Measurements from ENCODE around the gene CYB5B. TPM values are rescaled to one million over a fixed set of nuclear protein-coding genes. Genes with fewer than 3 reads are reported as not detected.

CYB5B gene
- polyA plus RNA-seq, 1 donor, result 85.7 TPM

DNA sequence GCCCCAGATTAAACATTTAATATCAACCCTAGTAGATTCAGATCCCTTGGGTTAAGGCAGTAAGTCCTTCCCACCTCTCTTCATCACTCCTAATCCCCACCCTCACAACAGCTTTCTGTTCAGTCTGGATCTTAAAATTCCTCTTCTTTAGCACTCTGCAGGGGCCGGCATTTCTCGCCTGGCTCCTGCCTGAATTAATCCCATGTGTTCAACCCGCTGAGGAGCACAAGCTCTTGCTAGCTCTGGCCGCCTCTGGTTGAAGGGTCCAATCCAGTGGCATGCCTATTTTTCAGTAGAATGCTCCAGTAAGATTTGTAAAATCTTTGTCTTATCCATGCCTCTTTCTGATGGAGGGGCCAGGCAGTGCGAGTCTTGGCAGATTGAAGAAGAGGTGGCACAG lies 59.2 kb downstream of the CYB5B start:
- H3K4me1 ChIP-seq (ENCODE audit: control insufficient read depth, insufficient read depth, low read length), result no peaks in the 10 kb centered on the region
- 100% methylated on average over 1 of the region's 5 CpGs for WGBS (ENCODE audit: insufficient coverage, low lambda C conversion rate)
- H3K27me3 ChIP-seq (ENCODE audit: control insufficient read depth, insufficient read depth, low read length), result no peaks in the 10 kb centered on the region
- no peak overlapping the region for H3K4me3 ChIP-seq (ENCODE audit: low read length)
- no peaks in the 10 kb centered on the region for H3K36me3 ChIP-seq (ENCODE audit: control insufficient read depth, insufficient read depth, low read length)
- H3K27ac ChIP-seq (ENCODE audit: low read length), result no peak overlapping the region
- H3K9me3 ChIP-seq (ENCODE audit: control insufficient read depth, low read depth, low read length), result no peaks in the 10 kb centered on the region
- DNase-seq, result no peak

DNA sequence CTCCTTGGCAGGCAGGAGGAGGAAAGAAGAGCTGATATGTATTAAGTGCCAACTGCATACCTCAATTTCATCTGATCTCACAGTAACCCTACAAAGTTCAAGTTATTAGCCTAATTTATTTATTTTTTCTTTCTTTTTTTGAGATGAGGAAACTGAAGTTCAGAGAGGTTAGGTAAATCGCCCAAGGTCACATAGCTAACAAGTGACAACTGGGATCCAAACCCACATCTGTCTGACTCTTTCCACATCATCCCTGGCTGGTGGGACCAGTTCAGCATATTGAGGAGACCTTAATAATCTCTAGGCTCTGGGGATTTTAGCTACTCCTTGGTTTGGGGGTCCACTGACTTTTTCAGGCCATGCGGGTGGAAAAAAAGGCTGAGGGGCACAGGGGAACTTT lies 60.9 kb downstream of the CYB5B start:
- WGBS (ENCODE audit: insufficient coverage, low lambda C conversion rate), result no CpG with 5 or more reads among the region's 2 CpGs
- Histone ChIP-seq H3K27ac (ENCODE audit: low read length) (no peak overlapping the region), H3K9me3 (ENCODE audit: control insufficient read depth, low read depth, low read length) (no peaks in the 10 kb centered on the region), H3K27me3 (ENCODE audit: control insufficient read depth, insufficient read depth, low read length) (no peaks in the 10 kb centered on the region), H3K4me3 (ENCODE audit: low read length) (no peak overlapping the region), H3K4me1 (ENCODE audit: control insufficient read depth, insufficient read depth, low read length) (no peaks in the 10 kb centered on the region), H3K36me3 (ENCODE audit: control insufficient read depth, insufficient read depth, low read length) (no peaks in the 10 kb centered on the region)
- no peak for DNase-seq

DNA sequence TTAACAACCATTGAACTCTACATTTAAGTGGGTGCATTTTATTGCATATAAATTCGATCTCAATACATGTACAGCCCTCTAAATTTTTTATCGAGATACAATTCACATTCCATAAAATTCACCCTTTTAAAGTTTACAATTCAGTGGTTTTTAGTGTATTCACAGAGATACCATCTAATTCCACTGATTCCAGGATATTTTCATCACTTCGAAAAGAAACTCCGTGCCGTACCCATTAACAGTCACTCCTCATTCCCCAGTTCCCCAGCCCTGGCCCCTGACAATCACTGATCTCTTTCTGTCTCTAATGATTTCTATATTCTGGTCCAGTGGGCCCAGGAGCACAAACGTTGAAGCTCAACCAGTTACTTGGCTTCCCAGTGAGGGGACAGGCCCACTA lies 61.4 kb downstream of the CYB5B start:
- no peaks in the 10 kb centered on the region for H3K27me3 ChIP-seq (ENCODE audit: control insufficient read depth, insufficient read depth, low read length)
- H3K4me3 ChIP-seq (ENCODE audit: low read length), result no peak overlapping the region
- H3K27ac ChIP-seq (ENCODE audit: low read length), result no peak overlapping the region
- WGBS (ENCODE audit: insufficient coverage, low lambda C conversion rate), result 100% methylated on average over 3 of the region's 6 CpGs
- no peaks in the 10 kb centered on the region for H3K4me1 ChIP-seq (ENCODE audit: control insufficient read depth, insufficient read depth, low read length)
- no peak for DNase-seq
- H3K9me3 ChIP-seq (ENCODE audit: control insufficient read depth, low read depth, low read length), result no peaks in the 10 kb centered on the region
- no peaks in the 10 kb centered on the region for H3K36me3 ChIP-seq (ENCODE audit: control insufficient read depth, insufficient read depth, low read length)

DNA sequence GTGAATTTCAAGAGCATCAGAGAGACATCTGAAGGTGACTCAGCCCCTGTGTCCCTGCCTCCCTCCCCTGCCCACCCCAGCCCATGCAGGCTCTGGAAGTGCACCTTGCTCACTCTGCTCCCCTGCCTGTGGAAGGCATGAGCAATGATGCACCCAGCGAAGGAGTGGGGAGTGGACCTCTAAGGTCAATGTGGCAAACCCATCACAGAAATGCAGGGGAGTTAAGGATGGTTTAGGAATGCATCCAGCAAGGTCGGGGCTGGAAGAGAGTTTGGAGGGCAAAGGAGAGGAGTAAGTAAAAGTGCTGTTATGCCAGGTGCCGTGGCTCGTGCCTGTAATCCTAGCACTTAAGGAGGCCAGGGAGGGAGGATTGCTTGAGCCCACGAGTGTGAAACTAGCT lies 61.9 kb downstream of the CYB5B start:
- Histone ChIP-seq H3K36me3 (ENCODE audit: control insufficient read depth, insufficient read depth, low read length) (no peaks in the 10 kb centered on the region), H3K4me1 (ENCODE audit: control insufficient read depth, insufficient read depth, low read length) (no peaks in the 10 kb centered on the region), H3K9me3 (ENCODE audit: control insufficient read depth, low read depth, low read length) (no peaks in the 10 kb centered on the region), H3K27ac (ENCODE audit: low read length) (no peak overlapping the region), H3K27me3 (ENCODE audit: control insufficient read depth, insufficient read depth, low read length) (no peaks in the 10 kb centered on the region), H3K4me3 (ENCODE audit: low read length) (no peak overlapping the region)
- 100% methylated on average over 1 of the region's 5 CpGs for WGBS (ENCODE audit: insufficient coverage, low lambda C conversion rate)
- DNase-seq, result no peak

DNA sequence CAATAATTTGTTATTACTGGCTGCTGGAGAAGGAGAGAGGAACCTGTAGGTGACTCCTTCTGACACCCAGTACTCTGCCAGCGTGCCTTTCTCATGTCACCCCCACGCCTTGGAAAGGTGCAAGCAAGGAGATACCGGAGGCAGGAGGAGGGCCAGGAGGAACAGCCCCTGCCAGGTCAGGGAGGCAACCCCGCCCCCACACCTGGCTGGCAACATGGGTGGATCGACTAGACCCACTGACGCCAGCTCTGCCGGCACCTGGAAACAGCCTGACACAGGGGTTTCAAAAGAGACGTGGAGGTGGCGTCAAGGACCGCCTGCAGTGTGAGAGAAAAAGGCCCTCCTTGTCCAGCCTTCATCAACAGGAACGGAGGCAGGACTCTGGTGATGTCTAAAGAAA lies 62.3 kb downstream of the CYB5B start:
- H3K4me1 ChIP-seq (ENCODE audit: control insufficient read depth, insufficient read depth, low read length), result no peaks in the 10 kb centered on the region
- H3K27me3 ChIP-seq (ENCODE audit: control insufficient read depth, insufficient read depth, low read length), result no peaks in the 10 kb centered on the region
- no peak overlapping the region for H3K27ac ChIP-seq (ENCODE audit: low read length)
- no CpG with 5 or more reads among the region's 11 CpGs for WGBS (ENCODE audit: insufficient coverage, low lambda C conversion rate)
- no peaks in the 10 kb centered on the region for H3K36me3 ChIP-seq (ENCODE audit: control insufficient read depth, insufficient read depth, low read length)
- no peak for DNase-seq
- no peaks in the 10 kb centered on the region for H3K9me3 ChIP-seq (ENCODE audit: control insufficient read depth, low read depth, low read length)
- no peak overlapping the region for H3K4me3 ChIP-seq (ENCODE audit: low read length)

DNA sequence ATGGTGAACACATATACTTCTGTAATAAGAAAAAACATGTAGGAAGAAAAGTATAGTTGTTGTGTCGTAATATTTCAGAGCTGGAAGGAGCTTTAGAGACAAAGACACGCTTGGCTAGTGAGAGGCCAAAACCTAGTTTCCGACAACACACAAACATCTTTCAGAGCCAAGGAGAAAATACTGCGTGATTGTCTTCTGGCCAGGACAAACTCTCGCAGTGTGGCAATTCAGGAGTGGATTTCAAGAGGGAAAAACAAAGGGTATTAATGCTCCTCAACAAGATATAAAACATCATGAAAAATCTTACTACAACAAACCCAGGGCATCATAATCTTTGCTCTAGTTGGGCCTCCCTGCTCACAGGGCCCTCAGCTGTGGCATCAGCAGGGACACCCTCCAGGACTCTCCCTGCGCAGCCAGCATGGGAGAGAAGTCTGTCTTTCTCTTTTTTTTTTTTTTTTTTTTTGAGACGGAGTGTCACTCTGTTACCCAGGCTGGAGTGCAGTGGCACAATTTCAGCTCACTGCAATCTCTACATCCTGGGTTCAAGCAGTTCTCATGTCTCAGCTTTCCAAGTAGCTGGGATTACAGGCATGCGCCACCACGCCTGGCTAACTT lies 66.4 kb downstream of the CYB5B start:
- no peaks in the 10 kb centered on the region for H3K36me3 ChIP-seq (ENCODE audit: control insufficient read depth, insufficient read depth, low read length)
- no peak overlapping the region for H3K4me3 ChIP-seq (ENCODE audit: low read length)
- no peak overlapping the region for H3K27ac ChIP-seq (ENCODE audit: low read length)
- 100% methylated on average over 2 of the region's 9 CpGs for WGBS (ENCODE audit: insufficient coverage, low lambda C conversion rate)
- no peaks in the 10 kb centered on the region for H3K27me3 ChIP-seq (ENCODE audit: control insufficient read depth, insufficient read depth, low read length)
- H3K9me3 ChIP-seq (ENCODE audit: control insufficient read depth, low read depth, low read length), result peaks cover 4% of the 10 kb centered on the region
- no peaks in the 10 kb centered on the region for H3K4me1 ChIP-seq (ENCODE audit: control insufficient read depth, insufficient read depth, low read length)
- no peak for DNase-seq

DNA sequence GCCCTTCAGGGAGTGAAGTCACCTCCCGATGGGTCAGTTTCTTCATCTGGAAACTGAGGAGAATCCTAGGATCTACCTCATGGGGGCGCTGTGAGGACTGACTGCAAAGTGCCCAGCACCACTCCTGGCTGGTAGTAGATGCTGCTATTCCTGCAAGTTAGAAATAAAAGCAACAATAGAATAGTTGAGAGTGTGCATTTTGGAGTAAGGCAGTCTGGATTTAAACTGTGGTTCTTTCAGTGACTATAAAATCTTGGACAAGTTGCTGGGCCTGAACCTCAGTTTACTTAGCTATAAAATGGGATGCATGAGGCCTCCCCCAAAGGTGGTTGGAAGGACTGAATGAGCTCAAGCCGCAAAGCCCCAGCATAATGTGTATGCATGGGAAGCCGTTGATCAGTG lies 70.6 kb downstream of the CYB5B start:
- no CpG with 5 or more reads among the region's 4 CpGs for WGBS (ENCODE audit: insufficient coverage, low lambda C conversion rate)
- Histone ChIP-seq H3K27me3 (ENCODE audit: control insufficient read depth, insufficient read depth, low read length) (no peaks in the 10 kb centered on the region), H3K4me3 (ENCODE audit: low read length) (no peak overlapping the region), H3K36me3 (ENCODE audit: control insufficient read depth, insufficient read depth, low read length) (no peaks in the 10 kb centered on the region), H3K4me1 (ENCODE audit: control insufficient read depth, insufficient read depth, low read length) (no peaks in the 10 kb centered on the region), H3K27ac (ENCODE audit: low read length) (no peak overlapping the region), H3K9me3 (ENCODE audit: control insufficient read depth, low read depth, low read length) (peaks cover 4% of the 10 kb centered on the region)
- DNase-seq, result no peak

DNA sequence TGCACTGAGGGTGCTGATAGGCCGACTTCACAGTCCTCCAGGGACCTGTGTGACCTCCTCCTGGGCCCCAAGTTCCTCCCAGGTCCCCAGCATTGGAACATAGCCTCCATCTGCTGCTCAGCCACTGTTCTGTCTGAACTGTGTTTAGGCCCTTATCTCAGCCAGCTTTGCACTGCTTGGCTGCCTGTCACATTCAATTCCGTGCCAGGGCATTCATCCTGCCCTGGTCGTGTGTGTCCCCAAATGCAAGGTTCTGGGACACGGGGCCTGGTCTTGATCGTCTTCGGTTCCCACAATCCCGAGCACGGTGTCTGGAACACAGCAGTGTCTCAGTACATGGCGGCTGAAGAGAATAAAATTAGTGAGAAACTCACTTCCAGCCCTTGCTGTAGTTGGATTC lies 71.4 kb downstream of the CYB5B start:
- DNase-seq, result no peak
- Histone ChIP-seq H3K36me3 (ENCODE audit: control insufficient read depth, insufficient read depth, low read length) (no peaks in the 10 kb centered on the region), H3K4me3 (ENCODE audit: low read length) (no peak overlapping the region), H3K27ac (ENCODE audit: low read length) (no peak overlapping the region), H3K27me3 (ENCODE audit: control insufficient read depth, insufficient read depth, low read length) (no peaks in the 10 kb centered on the region), H3K4me1 (ENCODE audit: control insufficient read depth, insufficient read depth, low read length) (no peaks in the 10 kb centered on the region), H3K9me3 (ENCODE audit: control insufficient read depth, low read depth, low read length) (peaks cover 4% of the 10 kb centered on the region)
- no CpG with 5 or more reads among the region's 9 CpGs for WGBS (ENCODE audit: insufficient coverage, low lambda C conversion rate)

DNA sequence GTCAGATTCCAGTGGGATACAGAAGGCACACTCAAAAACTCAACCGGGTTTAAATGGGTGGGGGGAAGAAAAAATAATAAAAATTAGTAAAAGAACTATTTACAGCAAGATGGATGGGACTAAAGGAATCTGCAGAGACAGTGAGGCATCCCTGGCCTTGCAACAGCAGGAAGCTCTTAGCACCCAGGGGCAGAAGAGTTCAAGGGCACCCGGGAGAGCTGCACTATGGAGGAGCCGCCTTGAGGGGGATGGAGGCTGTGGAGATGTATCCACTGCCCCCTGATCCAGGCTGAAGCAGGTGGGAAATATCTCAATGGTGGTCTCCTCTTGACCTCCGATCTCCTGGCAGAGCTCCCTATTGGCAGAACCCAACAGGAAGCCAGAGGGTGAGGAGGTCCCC lies 72.0 kb downstream of the CYB5B start:
- H3K27me3 ChIP-seq (ENCODE audit: control insufficient read depth, insufficient read depth, low read length), result no peaks in the 10 kb centered on the region
- no peaks in the 10 kb centered on the region for H3K4me1 ChIP-seq (ENCODE audit: control insufficient read depth, insufficient read depth, low read length)
- H3K4me3 ChIP-seq (ENCODE audit: low read length), result no peak overlapping the region
- H3K27ac ChIP-seq (ENCODE audit: low read length), result no peak overlapping the region
- no peaks in the 10 kb centered on the region for H3K36me3 ChIP-seq (ENCODE audit: control insufficient read depth, insufficient read depth, low read length)
- WGBS (ENCODE audit: insufficient coverage, low lambda C conversion rate), result 90% methylated on average over 2 of the region's 4 CpGs
- peaks cover 4% of the 10 kb centered on the region for H3K9me3 ChIP-seq (ENCODE audit: control insufficient read depth, low read depth, low read length)
- no peak for DNase-seq

DNA sequence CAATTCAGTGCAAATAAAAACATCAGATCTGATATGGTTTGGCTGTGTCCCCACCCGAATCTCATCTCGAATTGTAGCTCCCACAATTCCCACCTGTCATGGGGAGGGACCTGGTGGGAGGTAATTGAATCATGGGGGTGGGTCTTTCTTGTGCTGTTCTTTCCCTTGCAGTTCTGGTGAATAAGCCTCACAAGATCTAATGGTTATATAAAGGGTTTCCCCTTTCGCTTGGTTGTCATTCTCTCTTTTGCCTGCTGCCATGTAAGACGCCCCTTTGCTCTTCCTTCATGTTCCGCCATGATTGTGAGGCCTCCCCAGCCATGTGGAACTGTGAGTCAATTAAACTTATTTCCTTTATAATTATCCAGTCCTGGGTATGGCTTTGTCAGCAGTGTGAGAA lies 72.5 kb downstream of the CYB5B start:
- 100% methylated on average over 1 of the region's 5 CpGs for WGBS (ENCODE audit: insufficient coverage, low lambda C conversion rate)

DNA sequence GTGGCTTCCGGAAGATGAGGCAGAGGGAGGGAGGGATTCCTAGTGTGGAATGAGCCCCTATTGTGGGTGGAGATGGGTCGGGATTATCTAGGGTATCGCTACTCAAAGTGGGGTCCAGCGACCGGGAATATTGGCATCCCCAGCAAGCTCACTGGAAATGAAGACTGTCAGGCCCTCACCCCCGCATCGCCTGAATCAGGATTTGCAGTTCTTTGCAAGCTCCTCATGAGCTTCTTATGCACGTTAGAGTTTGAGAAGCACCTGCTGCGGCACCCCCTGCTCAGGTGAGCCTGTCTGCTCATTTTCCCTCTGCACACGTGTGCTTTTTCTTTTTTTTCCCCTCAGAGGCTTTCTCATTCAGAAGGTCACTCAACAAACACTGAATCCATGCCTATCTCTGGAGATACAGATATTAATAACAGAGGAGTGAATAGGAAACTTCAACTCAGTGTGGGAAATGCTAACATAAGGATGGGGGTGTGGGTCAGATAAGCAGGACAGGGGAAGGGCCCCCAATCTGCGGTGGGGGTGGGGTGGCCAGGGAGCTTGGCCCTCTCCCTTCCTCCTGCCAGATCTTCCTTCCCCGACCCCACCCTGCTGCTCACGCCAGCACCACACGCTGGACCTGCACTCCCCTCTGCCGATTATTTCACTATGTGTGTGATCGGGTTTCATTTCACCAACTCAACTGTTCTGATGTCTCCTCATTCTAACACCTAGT lies 73.6 kb downstream of the CYB5B start:
- Histone ChIP-seq H3K4me1 (ENCODE audit: control insufficient read depth, insufficient read depth, low read length) (peaks cover 2% of the 10 kb centered on the region), H3K36me3 (ENCODE audit: control insufficient read depth, insufficient read depth, low read length) (no peaks in the 10 kb centered on the region), H3K27ac (ENCODE audit: low read length) (no peak overlapping the region), H3K4me3 (ENCODE audit: low read length) (no peak overlapping the region), H3K9me3 (ENCODE audit: control insufficient read depth, low read depth, low read length) (peaks cover 4% of the 10 kb centered on the region), H3K27me3 (ENCODE audit: control insufficient read depth, insufficient read depth, low read length) (no peaks in the 10 kb centered on the region)
- no peak for DNase-seq
- 100% methylated on average over 1 of the region's 16 CpGs for WGBS (ENCODE audit: insufficient coverage, low lambda C conversion rate)

More for the DNA sequence above, 72.5 kb downstream of the CYB5B start:
- DNase-seq, result no peak
- peaks cover 4% of the 10 kb centered on the region for H3K9me3 ChIP-seq (ENCODE audit: control insufficient read depth, low read depth, low read length)
- no peaks in the 10 kb centered on the region for H3K4me1 ChIP-seq (ENCODE audit: control insufficient read depth, insufficient read depth, low read length)
- H3K36me3 ChIP-seq (ENCODE audit: control insufficient read depth, insufficient read depth, low read length), result no peaks in the 10 kb centered on the region
- H3K27me3 ChIP-seq (ENCODE audit: control insufficient read depth, insufficient read depth, low read length), result no peaks in the 10 kb centered on the region
- no peak overlapping the region for H3K4me3 ChIP-seq (ENCODE audit: low read length)
- no peak overlapping the region for H3K27ac ChIP-seq (ENCODE audit: low read length)

All from large intestine (tissue), 3 donors.